GM19099 (cell line): ENCODE data around the gene AMPD2.

ENCODE experiments used
- POLR2A ChIP-seq: IDR thresholded peaks from 3 replicates; pipeline ENCODE4 v1.6.1; 2011; ENCODE audit warnings: low read depth; ENCODE audit not compliant: insufficient read length; ENCODE audit errors: extremely low read depth

Gene AMPD2

GRCh38 chr1:109624201-109625010 lies 4.8 kb downstream of the AMPD2 start:
- no peak for TF ChIP-seq POLR2A

GRCh38 chr1:109625176-109625575 lies 5.5 kb downstream of the AMPD2 start:
- no peak for TF ChIP-seq POLR2A

GRCh38 chr1:109625601-109626560 lies 6.2 kb downstream of the AMPD2 start:
- TF ChIP-seq POLR2A: no peak

- TF ChIP-seq POLR2A: no peak
Observed at GRCh38 chr1:109626682-109627408, 7.2 kb downstream of the AMPD2 start.

GRCh38 chr1:109627692-109628399 lies 8.2 kb downstream of the AMPD2 start:
- TF ChIP-seq POLR2A: no peak

- TF ChIP-seq POLR2A: no peak
Observed at GRCh38 chr1:109628540-109629321, 9.1 kb downstream of the AMPD2 start.

- TF ChIP-seq POLR2A: no peak
Observed at GRCh38 chr1:109629372-109630030, 9.9 kb downstream of the AMPD2 start.

GRCh38 chr1:109630081-109630897 lies 10.7 kb downstream of the AMPD2 start:
- TF ChIP-seq POLR2A: no peak

- TF ChIP-seq POLR2A: no peak
Observed at GRCh38 chr1:109630898-109631512, 11.4 kb downstream of the AMPD2 start.

- TF ChIP-seq POLR2A: no peak
Observed at GRCh38 chr1:109631513-109632505, 12.2 kb downstream of the AMPD2 start.
